GM20431 (cell line): ENCODE measurements around the gene GRIK2.

Experiments
- in situ Hi-C: fragments of 300-500 bp; cut with MseI, MboI; formaldehyde crosslinking; loops from one replicate; pipeline ENCODE4 v1.15.0; 2020; ENCODE audit warnings: low sequenced_read_pairs; ENCODE audit not compliant: unreplicated experiment

GRIK2 gene

GRCh38 chr6:101399616-101400162 lies 6.2 kb downstream of the GRIK2 start:
- in situ Hi-C loops, result no loop called here

- in situ Hi-C loops, result no loop called here
Measured at GRCh38 chr6:101400326-101401135, 7.0 kb downstream of the GRIK2 start.

GRCh38 chr6:101401171-101401570 lies 7.7 kb downstream of the GRIK2 start:
- in situ Hi-C loops, result no loop called here

GRCh38 chr6:101401792-101402621 lies 8.5 kb downstream of the GRIK2 start:
- in situ Hi-C loops, result no loop called here

GRCh38 chr6:101402622-101403031 lies 9.1 kb downstream of the GRIK2 start:
- in situ Hi-C loops, result no loop called here

- in situ Hi-C loops, result no loop called here
Measured at GRCh38 chr6:101403216-101403945, 9.9 kb downstream of the GRIK2 start.

- in situ Hi-C loops, result no loop called here
Measured at GRCh38 chr6:101404775-101405174, 11.3 kb downstream of the GRIK2 start.

GRCh38 chr6:101413773-101414172 lies 20.3 kb downstream of the GRIK2 start:
- in situ Hi-C loops, result no loop called here

GRCh38 chr6:101417900-101418299 lies 24.4 kb downstream of the GRIK2 start:
- in situ Hi-C loops, result no loop called here

GRCh38 chr6:101422251-101422650 lies 28.7 kb downstream of the GRIK2 start:
- in situ Hi-C loops, result no loop called here

GRCh38 chr6:101422811-101423210 lies 29.3 kb downstream of the GRIK2 start:
- in situ Hi-C loops, result no loop called here

- in situ Hi-C loops, result no loop called here
Measured at GRCh38 chr6:101429270-101429669, 35.8 kb downstream of the GRIK2 start.

- in situ Hi-C loops, result no loop called here
Measured at GRCh38 chr6:101429845-101430244, 36.3 kb downstream of the GRIK2 start.

GRCh38 chr6:101433141-101433540 lies 39.6 kb downstream of the GRIK2 start:
- in situ Hi-C loops, result no loop called here

GRCh38 chr6:101434601-101435000 lies 41.1 kb downstream of the GRIK2 start:
- in situ Hi-C loops, result no loop called here

GRCh38 chr6:101435038-101435437 lies 41.5 kb downstream of the GRIK2 start:
- in situ Hi-C loops, result no loop called here

- in situ Hi-C loops, result no loop called here
Measured at GRCh38 chr6:101439790-101440189, 46.3 kb downstream of the GRIK2 start.

GRCh38 chr6:101443315-101443714 lies 49.8 kb downstream of the GRIK2 start:
- in situ Hi-C loops, result no loop called here

GRCh38 chr6:101444717-101445116 lies 51.2 kb downstream of the GRIK2 start:
- in situ Hi-C loops, result no loop called here

- in situ Hi-C loops, result no loop called here
Measured at GRCh38 chr6:101445527-101445926, 52.0 kb downstream of the GRIK2 start.
